Tibial nerve (tissue), 3 donors: ENCODE data around the gene FAM13A.

Experiments
- POLR2A ChIP-seq, 2 donors: fragments of 450-650 bp; IDR thresholded peaks; one replicate each; pipeline ENCODE4 v1.6.1; 2017; ENCODE audit warnings: antibody characterized with exemption in 2 of 2, mild to moderate bottlenecking in 2 of 2, moderate library complexity in 2 of 2
- TF ChIP-seq, protein P1 (sequence below), 5 experiments: fragments of 200-600 bp in 3 of 5; fragments of 450-650 bp in 2 of 5; sonication (generic) in 3 of 5; IDR thresholded peaks; one replicate each; pipeline ENCODE4 v1.5.1; 2016 to 2019; ENCODE audit warnings: antibody characterized with exemption in 5 of 5, mild to moderate bottlenecking in 3 of 5, moderate library complexity in 2 of 5

DNA sequence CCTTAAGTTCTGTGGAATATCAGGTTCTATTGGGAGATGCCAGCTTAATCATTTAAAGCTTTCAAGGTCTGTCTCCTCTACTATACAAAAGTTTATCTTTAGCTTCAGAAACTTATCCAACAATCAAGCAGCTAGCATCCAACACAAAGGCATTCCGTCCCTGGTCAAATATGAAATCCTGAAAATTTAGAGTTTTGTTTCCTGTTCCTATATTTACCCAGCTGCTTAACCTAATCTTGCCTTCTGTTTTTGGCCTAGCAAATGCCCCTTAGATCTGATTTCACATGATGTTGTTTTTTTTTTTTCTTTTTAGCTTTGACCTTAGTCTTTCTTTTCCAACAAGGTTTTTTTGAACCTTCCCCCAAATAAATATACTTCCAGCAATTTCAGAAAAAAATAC is 33.8 kb downstream of the FAM13A start:
- TF ChIP-seq, protein P1, sequence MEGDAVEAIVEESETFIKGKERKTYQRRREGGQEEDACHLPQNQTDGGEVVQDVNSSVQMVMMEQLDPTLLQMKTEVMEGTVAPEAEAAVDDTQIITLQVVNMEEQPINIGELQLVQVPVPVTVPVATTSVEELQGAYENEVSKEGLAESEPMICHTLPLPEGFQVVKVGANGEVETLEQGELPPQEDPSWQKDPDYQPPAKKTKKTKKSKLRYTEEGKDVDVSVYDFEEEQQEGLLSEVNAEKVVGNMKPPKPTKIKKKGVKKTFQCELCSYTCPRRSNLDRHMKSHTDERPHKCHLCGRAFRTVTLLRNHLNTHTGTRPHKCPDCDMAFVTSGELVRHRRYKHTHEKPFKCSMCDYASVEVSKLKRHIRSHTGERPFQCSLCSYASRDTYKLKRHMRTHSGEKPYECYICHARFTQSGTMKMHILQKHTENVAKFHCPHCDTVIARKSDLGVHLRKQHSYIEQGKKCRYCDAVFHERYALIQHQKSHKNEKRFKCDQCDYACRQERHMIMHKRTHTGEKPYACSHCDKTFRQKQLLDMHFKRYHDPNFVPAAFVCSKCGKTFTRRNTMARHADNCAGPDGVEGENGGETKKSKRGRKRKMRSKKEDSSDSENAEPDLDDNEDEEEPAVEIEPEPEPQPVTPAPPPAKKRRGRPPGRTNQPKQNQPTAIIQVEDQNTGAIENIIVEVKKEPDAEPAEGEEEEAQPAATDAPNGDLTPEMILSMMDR (IDR thresholded peaks at IDR 0.05), result no peak
- TF ChIP-seq POLR2A (IDR thresholded peaks at IDR 0.05), result no peak
